Fibroblast of lung (primary cell): ENCODE results near the gene ZNF302. TPM values are rescaled to one million over a fixed set of nuclear protein-coding genes. Genes with fewer than 3 reads are reported as not detected.

Experiments
- DNase-seq, 2 donors: peaks; one replicate each; pipeline versions ENCODE4 v3.0.0 to v3.0.0-alpha.2; 2010; ENCODE audit warnings: low read depth in 2 of 2
- H2AFZ ChIP-seq: 2 replicates; pipeline ENCODE4 v1.5.1; 2012; ENCODE audit warnings: low read length, control low read depth, inconsistent platforms
- H3K27ac ChIP-seq: 2 replicates; pipeline ENCODE4 v1.5.1; 2011; ENCODE audit warnings: low read length, control low read depth; ENCODE audit not compliant: insufficient read depth
- H3K27me3 ChIP-seq: 2 replicates; pipeline ENCODE4 v1.5.1; 2011; ENCODE audit warnings: mild to moderate bottlenecking, low read length; ENCODE audit not compliant: control insufficient read depth, insufficient read depth
- H3K36me3 ChIP-seq: 2 replicates; pipeline ENCODE4 v1.5.1; 2011; ENCODE audit warnings: low read length; ENCODE audit not compliant: control insufficient read depth, insufficient read depth
- H3K4me1 ChIP-seq: 2 replicates; pipeline ENCODE4 v1.5.1; 2011; ENCODE audit warnings: low read length; ENCODE audit not compliant: control insufficient read depth, insufficient read depth; ENCODE audit errors: extremely low read depth
- H3K4me2 ChIP-seq: 2 replicates; pipeline ENCODE4 v1.5.1; 2011; ENCODE audit warnings: low read length, control low read depth; ENCODE audit not compliant: insufficient read depth; ENCODE audit errors: extremely low read depth
- H3K4me3 ChIP-seq, 4 experiments: fragments of 200-600 bp in 1 of 4; sonication (generic) in 1 of 4; replicated peaks in 1 of 4; 2 replicates each; pipeline ENCODE4 v1.5.1; 2011 to 2016; ENCODE audit warnings: low read length in 4 of 4, low read depth in 3 of 4, mild to moderate bottlenecking in 3 of 4, control low read depth in 2 of 4, inconsistent platforms in 1 of 4, mixed read lengths in 1 of 4; ENCODE audit not compliant: insufficient read depth in 1 of 4; ENCODE audit errors: control extremely low read depth in 1 of 4
- H3K79me2 ChIP-seq: 2 replicates; pipeline ENCODE4 v1.5.1; 2012; ENCODE audit warnings: mild to moderate bottlenecking, low read length, inconsistent platforms; ENCODE audit not compliant: control insufficient read depth, insufficient read depth
- H3K9ac ChIP-seq: 2 replicates; pipeline ENCODE4 v1.5.1; 2011; ENCODE audit warnings: mild to moderate bottlenecking, low read length, control low read depth; ENCODE audit not compliant: insufficient read depth
- H3K9me3 ChIP-seq: 2 replicates; pipeline ENCODE4 v1.5.1; 2012; ENCODE audit warnings: low read depth, low read length; ENCODE audit not compliant: control insufficient read depth, insufficient read depth
- H4K20me1 ChIP-seq: 2 replicates; pipeline ENCODE4 v1.5.1; 2011; ENCODE audit warnings: low read length; ENCODE audit not compliant: control insufficient read depth, insufficient read depth; ENCODE audit errors: extremely low read depth
- EZH2 ChIP-seq: IDR thresholded peaks from 2 replicates; pipeline ENCODE4 v1.5.1; 2012; ENCODE audit warnings: low read length, control low read depth, mild to moderate bottlenecking; ENCODE audit errors: missing control alignments
- polyA plus RNA-seq, 2 donors: library from polyadenylated mRNA; depleted of rRNA in 1 of 2; stranded (reverse) in 1 of 2; unstranded in 1 of 2; fragments of >200 nt; gene quantifications; 2 replicates each; pipeline ENCODE4 v1.2.1, GENCODE V29; 2011 to 2012; ENCODE audit warnings: missing spikeins in 1 of 2
- total RNA-seq: library from RNA; depleted of rRNA; stranded (reverse); fragments of >200 nt; gene quantifications from 2 replicates; pipeline ENCODE4 v1.2.1, GENCODE V29; 2014
- TF ChIP-seq, protein P1 (sequence below), 2 donors: IDR thresholded peaks in 1 of 2; conservative IDR thresholded peaks in 1 of 2; 1 replicate in 1 of 2; 2 replicates in 1 of 2; pipeline ENCODE4 v1.5.1; 2011 to 2012; ENCODE audit warnings: low read length in 2 of 2, control low read depth in 1 of 2, inconsistent platforms in 1 of 2, low read depth in 1 of 2, mild to moderate bottlenecking in 1 of 2

ZNF302 gene
- total and polyA plus RNA-seq, 2 donors (not counting 1 experiment from before 2014, with no cell fraction given) = 14.5 to 21.6 TPM

GRCh38 chr19:34712395-34713261 lies 35.1 kb downstream of the ZNF302 start:
- no peak for TF ChIP-seq EZH2
- TF ChIP-seq, protein P1, sequence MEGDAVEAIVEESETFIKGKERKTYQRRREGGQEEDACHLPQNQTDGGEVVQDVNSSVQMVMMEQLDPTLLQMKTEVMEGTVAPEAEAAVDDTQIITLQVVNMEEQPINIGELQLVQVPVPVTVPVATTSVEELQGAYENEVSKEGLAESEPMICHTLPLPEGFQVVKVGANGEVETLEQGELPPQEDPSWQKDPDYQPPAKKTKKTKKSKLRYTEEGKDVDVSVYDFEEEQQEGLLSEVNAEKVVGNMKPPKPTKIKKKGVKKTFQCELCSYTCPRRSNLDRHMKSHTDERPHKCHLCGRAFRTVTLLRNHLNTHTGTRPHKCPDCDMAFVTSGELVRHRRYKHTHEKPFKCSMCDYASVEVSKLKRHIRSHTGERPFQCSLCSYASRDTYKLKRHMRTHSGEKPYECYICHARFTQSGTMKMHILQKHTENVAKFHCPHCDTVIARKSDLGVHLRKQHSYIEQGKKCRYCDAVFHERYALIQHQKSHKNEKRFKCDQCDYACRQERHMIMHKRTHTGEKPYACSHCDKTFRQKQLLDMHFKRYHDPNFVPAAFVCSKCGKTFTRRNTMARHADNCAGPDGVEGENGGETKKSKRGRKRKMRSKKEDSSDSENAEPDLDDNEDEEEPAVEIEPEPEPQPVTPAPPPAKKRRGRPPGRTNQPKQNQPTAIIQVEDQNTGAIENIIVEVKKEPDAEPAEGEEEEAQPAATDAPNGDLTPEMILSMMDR (conservative IDR thresholded peaks at IDR 0.05 in 1 of 2, IDR thresholded peaks at IDR 0.05 in 1 of 2; ENCODE audit: low read depth in 1 of 2, low read length in 2 of 2) = peak; percentile 58 to 61
- no peaks in the 10 kb centered on the region for H3K4me1 ChIP-seq
- H2AFZ ChIP-seq = no peak overlapping the region
- no peaks in the 10 kb centered on the region for H3K79me2 ChIP-seq
- no peaks in the 10 kb centered on the region for H4K20me1 ChIP-seq
- no peaks in the 10 kb centered on the region for H3K9me3 ChIP-seq
- no peak overlapping the region for H3K9ac ChIP-seq
- no peak overlapping the region for H3K4me2 ChIP-seq
- no peak overlapping the region for H3K4me3 ChIP-seq
- H3K27ac ChIP-seq = no peak overlapping the region
- peak; percentile 59 to 87 for DNase-seq
- no peaks in the 10 kb centered on the region for H3K27me3 ChIP-seq
- H3K36me3 ChIP-seq = no peaks in the 10 kb centered on the region

DNA sequence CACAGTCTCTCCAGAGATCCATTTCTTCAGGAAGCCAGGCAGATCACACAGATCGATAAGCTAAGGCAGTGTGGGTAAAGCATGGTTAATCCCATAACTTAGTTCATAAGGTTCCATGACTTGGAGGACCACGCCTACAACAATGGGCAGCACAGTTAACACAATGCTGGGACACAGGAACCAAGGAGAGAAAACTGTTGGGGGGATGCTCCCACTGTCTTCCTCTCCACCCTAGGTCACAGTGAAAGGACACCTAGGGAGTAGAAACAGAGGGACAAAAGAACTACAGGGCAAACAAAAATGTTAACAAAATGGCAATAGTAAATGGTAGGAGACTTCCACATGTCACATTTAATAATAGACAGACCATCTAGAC lies 35.8 kb downstream of the ZNF302 start:
- TF ChIP-seq, protein P1 (conservative IDR thresholded peaks at IDR 0.05 in 1 of 2, IDR thresholded peaks at IDR 0.05 in 1 of 2; ENCODE audit: low read depth in 1 of 2, low read length in 2 of 2) = no peak
- no peak for TF ChIP-seq EZH2
- H3K36me3 ChIP-seq = no peaks in the 10 kb centered on the region
- H3K4me2 ChIP-seq = no peak overlapping the region
- no peak overlapping the region for H3K9ac ChIP-seq
- no peak overlapping the region for H2AFZ ChIP-seq
- DNase-seq = no peak
- no peaks in the 10 kb centered on the region for H3K27me3 ChIP-seq
- H3K79me2 ChIP-seq = no peaks in the 10 kb centered on the region
- no peak overlapping the region for H3K27ac ChIP-seq
- no peaks in the 10 kb centered on the region for H3K4me1 ChIP-seq
- no peak overlapping the region for H3K4me3 ChIP-seq
- H3K9me3 ChIP-seq = no peaks in the 10 kb centered on the region
- H4K20me1 ChIP-seq = no peaks in the 10 kb centered on the region

DNA sequence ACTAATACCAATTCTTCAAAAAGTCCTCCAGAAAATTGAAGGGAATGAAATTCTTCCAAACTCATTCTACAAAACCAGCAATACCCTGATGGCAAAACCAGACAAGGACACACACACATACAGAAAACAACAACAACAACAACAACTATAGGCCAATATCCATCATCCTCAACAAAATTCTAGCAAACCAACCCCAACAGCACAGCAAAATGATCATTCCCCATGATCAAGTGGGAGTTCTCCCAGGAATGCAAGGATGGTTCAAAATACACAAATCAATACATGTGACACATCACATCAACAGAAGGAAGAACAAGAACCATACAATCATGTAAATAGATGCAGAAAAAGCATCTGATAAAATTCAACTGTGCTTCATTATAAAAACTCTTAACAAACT lies 37.9 kb downstream of the ZNF302 start:
- no peak for TF ChIP-seq EZH2
- TF ChIP-seq, protein P1 (conservative IDR thresholded peaks at IDR 0.05 in 1 of 2, IDR thresholded peaks at IDR 0.05 in 1 of 2; ENCODE audit: low read depth in 1 of 2, low read length in 2 of 2) = no peak
- H3K4me3 ChIP-seq = no peak overlapping the region
- no peaks in the 10 kb centered on the region for H3K79me2 ChIP-seq
- H3K4me2 ChIP-seq = no peak overlapping the region
- no peaks in the 10 kb centered on the region for H4K20me1 ChIP-seq
- DNase-seq = no peak
- H3K36me3 ChIP-seq = no peaks in the 10 kb centered on the region
- no peaks in the 10 kb centered on the region for H3K27me3 ChIP-seq
- H3K9me3 ChIP-seq = no peaks in the 10 kb centered on the region
- no peak overlapping the region for H3K9ac ChIP-seq
- H3K4me1 ChIP-seq = no peaks in the 10 kb centered on the region
- no peak overlapping the region for H2AFZ ChIP-seq
- no peak overlapping the region for H3K27ac ChIP-seq
